Testis (tissue), 2 donors: ENCODE measurements around the gene FKBP10.

Source experiments
- CTCF ChIP-seq, 3 experiments: fragments of 450-650 bp in 2 of 3; fragments of 200-600 bp in 1 of 3; sonication (generic) in 1 of 3; IDR thresholded peaks; one replicate each; pipeline ENCODE4 v1.5.1; 2016 to 2019; ENCODE audit warnings: antibody characterized with exemption in 3 of 3, mild to moderate bottlenecking in 2 of 3, moderate library complexity in 1 of 3
- POLR2A ChIP-seq: fragments of 450-650 bp; IDR thresholded peaks from one replicate; pipeline ENCODE4 v1.6.1; 2017; ENCODE audit warnings: antibody characterized with exemption, mild to moderate bottlenecking, moderate library complexity

GRCh38 chr17:41849251-41849990 is 36.6 kb downstream of the FKBP10 start:
- TF ChIP-seq CTCF (IDR thresholded peaks at IDR 0.05) (no peak), POLR2A (no peak)
